Right lung (tissue), 10 donors: ENCODE data around the gene STK33. TPM values are rescaled to one million over a fixed set of nuclear protein-coding genes. Genes with fewer than 3 reads are reported as not detected.

Source experiments
- DNase-seq, 2 donors: peaks; one replicate each; pipeline ENCODE4 v3.0.0-alpha.2; 2013
- long read RNA-seq, 8 donors: transcript quantifications; one replicate each; lab custom pipeline, GENCODE V29; 2026
- polyA plus RNA-seq, 5 donors: library from polyadenylated mRNA; unstranded; fragments of 120-200 nt; gene quantifications; one replicate each; pipeline versions ENCODE4 v1.2.1 to v1.2.3, GENCODE V29; 2013; ENCODE audit warnings: inconsistent platforms in 1 of 5, low replicate concordance in 1 of 5; ENCODE audit not compliant: insufficient read length in 5 of 5, insufficient read depth in 1 of 5

STK33 gene
- polyA plus RNA-seq, result 10 to 100 TPM; 21.6 to 29.2 (median 25.2) TPM
- long read RNA-seq, donor 1, full-length matches to known transcripts, result 4 of 12 reads
- long read RNA-seq, donor 1, partial matches to known transcripts, result 8 of 12 reads
- long read RNA-seq, donor 1, other reads (novel, unspliced or antisense), result 0 of 12 reads
- long read RNA-seq, donor 2, result 0 reads
- long read RNA-seq, donor 3, full-length matches to known transcripts, result 2 of 9 reads
- long read RNA-seq, donor 3, partial matches to known transcripts, result 7 of 9 reads
- long read RNA-seq, donor 3, other reads (novel, unspliced or antisense), result 0 of 9 reads
- long read RNA-seq, donor 4, partial matches to known transcripts, result 0 of 1 reads
- long read RNA-seq, donor 4, other reads (novel, unspliced or antisense), result 0 of 1 reads
- long read RNA-seq, donor 5, result 0 reads
- long read RNA-seq, donor 6, full-length matches to known transcripts, result 5 of 5 reads
- long read RNA-seq, donor 6, partial matches to known transcripts, result 0 of 5 reads
- long read RNA-seq, donor 6, other reads (novel, unspliced or antisense), result 0 of 5 reads
- long read RNA-seq, donor 7, full-length matches to known transcripts, result 1 of 1 reads
- long read RNA-seq, donor 7, partial matches to known transcripts, result 0 of 1 reads
- long read RNA-seq, donor 7, other reads (novel, unspliced or antisense), result 0 of 1 reads
- long read RNA-seq, donor 8, result 0 reads

DNA sequence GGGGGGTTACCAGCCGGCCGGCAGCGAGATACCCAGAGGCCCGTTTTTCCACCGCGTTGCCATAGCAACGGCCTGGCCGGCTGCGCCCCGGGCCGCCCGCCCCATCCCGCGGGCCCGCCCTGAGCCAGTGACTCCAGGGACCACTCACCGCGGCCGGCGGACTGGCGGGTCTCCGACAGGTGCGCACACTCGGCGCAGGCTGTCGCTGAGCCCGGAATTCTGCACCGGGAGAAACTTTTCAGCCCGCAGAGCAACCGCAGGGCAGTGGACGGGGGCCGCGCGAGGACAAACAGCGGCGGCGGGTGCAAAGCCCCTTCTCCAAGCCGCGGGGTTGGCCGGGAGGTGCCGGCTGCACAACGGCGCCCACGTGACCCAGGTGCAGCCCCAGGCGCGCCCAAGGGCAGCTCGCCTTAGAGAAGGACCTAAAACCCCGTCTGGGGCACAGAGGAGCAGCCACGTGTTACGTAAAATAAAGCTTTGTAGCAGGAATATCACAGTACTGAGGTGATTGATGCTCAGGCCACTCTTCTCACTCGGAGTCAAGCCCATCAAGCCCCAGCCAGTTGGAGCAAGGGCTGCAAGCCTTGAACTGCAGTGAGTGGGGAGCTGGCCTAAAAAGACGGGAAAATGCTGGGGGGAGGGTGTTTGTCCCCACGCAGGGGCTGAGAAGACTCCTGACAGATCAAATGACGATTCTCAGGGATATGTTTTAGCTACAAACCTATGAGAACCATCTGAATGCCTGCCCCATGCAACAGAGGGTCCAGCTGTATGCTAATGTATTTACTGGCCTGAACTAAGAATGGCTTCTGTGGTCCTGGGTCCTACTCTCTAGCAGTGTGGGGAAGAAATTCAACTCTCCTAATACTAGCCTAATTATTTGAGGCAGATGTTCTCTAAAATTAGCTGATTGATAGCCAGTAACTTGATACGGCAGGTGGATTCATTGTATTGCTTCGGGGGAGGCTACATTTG is at the start of gene STK33:
STK33 (minus strand) TSS at position 294 of the 975 bp plus-strand sequence. CDS start 119,323 bp downstream, outside the sequence.
- peak; percentile 23 to 34 for DNase-seq

DNA sequence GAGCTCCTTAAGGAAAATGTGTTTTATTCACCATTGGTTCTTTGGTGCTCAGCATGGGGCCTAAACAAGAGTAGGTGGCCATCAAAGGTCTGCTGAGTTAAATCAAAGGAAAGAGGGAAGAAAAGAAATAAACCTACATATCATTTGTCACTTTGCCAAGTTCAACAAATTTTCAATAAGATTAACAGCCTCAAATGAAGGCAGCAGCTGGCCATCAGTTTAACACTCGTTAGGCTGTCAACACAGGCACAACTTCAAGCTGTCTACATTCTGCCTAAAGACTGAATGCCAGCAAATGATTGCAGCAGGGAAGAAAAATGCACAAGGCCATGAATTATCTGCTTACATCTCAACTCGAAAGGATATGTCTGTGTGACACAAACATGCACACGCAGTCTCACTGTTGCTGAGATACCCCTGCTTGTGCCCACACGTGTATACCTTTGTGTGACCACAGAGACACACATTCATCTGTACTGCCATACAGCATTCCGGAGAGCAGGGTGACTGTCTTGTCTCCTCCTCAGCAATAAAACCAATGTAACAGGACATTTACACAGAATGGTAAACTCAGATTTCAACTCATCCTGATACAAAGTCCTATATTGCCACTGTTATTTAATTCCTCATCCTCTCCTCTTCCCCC is 48.3 kb upstream of the STK33 start:
- DNase-seq, result peak; percentile 38 to 55

DNA sequence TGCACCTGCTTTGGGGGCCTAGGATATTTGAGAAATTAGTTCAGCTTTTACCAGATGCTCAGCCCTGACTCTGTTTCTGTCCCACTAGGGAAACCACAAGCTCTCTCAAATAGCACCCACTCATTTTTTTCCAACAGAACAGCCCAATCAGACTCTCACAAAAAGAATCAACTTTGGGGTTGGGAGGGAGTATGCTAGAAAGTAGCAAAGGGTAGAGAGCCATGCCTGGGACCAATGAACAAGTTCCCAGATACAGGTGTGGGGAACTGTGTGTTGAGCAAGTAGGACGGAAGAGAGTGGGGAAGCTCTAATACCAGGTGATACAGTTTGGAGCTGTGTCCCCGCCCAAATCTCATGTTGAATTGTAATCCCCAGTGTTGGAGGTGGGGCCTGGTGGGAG is 47.3 kb upstream of the STK33 start:
- no peak for DNase-seq

DNA sequence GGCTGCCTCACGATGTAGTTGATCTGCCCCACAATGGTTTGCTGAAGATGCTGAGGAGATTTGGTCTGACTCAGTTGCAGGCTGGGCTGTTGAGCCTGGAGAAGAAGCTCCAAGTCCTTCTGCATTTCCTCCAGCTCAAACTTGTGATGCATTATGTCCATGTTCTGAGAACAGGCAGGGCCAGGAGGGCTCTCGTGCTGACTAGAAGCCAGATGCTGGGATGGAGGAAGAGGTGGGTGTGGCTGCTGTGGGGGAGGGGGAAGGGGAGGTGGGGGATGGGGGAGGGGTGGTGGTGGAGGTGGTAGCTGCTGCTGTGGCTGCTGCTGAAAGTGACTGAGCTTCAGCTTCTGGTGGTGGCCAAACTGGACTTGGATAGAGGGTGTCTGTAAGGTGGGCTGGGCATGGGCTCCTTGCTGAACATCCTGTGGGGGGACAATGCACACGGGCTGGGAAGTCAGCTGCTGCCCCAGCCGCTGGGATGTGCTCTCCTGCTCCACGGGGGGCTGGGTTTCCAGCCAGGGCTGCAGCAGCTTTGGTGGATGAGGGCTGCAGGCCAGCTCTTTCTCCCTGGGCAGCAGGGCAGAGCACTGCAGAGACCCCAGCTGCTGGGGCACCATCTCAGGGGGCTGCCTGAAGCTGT is 46.4 kb upstream of the STK33 start:
- DNase-seq, result no peak

DNA sequence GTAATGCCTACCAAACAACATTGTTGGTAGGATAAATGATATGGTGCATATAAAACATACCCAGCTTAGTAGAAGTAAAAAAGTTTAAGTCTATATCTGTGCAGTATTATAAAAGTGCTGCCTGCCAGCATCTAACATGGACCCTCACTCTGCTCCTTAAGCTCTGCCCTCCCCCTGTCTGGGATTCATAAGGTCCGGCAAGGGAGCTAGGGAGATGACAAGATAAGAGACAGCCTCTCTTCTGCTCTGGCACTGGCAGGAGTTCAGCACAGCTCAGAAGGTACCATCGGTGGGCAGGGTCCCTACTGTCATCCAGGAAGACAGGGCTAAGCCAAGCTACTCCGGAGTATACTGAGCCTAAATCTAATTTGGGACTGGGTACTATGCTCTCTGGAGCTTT is 45.6 kb upstream of the STK33 start:
- DNase-seq, result no peak

DNA sequence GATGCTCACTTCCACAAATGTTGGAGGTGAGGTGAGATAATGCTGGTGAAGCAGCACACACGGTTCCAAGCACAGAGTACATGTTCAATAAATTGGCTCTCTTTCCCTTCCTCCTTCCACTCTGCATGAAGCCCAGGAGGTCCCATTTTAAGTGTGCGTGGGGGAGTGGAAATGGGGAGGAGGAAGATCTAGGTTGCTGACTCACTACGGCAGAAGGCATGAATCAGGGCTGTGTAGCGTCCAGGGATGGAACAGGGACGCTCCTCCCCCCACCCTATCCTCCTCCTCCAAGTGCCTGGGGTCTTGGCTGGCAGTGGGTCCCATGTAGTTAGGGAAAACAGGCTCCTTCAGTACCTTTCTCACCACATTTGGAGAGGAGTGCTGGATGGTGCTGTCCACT is 44.3 kb upstream of the STK33 start:
- DNase-seq, result no peak

DNA sequence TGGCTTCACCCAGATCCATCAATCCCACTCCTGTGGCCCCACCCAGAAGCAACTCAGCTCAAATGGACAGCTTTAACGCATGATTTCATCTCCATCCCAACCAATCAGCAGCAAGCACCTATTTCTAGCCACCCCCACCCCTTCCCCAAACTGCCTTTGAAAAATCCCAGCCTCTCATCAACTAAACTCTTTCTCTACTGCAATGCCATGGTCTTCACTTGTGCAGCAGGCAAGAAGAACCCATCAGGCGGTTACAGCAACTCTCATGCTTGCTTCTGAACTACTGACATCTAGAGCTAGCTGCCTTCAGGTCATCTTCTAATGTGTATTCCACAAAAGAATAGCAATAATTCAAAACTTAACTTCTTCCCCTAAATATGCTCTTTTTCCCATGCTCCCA is 42.1 kb upstream of the STK33 start:
- DNase-seq, result no peak

DNA sequence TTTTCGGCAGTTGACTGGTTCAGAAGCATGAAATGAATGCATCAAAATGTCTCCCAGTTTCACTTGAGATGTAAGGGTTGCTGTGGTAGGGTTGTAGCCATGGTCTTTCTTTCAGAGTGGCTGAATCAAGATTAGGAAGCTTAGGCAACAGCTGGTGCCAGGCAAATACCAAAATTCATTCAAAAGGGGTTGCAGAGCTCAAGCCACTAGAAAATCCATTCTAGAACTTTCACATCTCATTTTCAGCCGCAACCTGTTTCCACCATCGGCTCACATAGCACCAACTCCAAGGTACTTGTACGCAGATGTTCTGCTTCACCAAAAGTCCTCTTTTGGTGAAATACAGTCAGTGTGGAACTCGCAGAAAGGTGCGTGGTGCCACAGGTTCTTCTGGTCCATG is 40.5 kb upstream of the STK33 start:
- no peak for DNase-seq

DNA sequence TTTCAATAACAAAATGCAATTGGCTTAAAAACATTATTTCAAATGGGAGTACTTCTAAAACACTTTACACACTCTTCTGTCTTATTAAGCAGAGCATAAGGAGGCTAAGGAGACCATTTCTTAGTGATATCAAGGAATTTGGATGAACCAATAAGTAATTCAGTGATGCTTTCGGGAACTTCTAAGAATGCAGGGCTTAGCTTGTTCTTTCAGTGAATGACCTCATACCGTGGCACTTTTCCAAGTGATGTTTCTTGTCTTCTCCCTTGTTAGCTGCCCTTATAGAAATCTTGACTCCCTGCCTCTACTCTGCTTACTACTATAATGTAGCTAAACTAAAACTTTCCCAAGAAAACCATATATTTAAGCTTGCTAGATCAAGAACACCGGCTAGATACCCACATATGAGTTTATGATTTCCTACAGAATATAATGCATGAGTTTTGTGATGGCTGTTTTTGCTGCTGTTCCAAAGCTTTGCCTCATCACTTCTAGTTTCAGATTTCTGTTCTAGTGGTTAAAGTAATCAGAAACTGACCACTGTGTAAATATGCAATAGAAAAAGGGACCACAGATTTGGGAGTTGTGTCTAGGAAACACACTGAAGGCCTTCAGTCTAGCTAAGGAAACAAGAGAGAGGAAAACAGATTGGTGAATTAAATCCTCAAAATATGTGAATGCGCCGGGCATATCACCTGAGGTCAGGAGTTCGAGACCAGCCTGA is 37.5 kb upstream of the STK33 start:
- DNase-seq, result peak in 1 of 2 donors; percentile 17

DNA sequence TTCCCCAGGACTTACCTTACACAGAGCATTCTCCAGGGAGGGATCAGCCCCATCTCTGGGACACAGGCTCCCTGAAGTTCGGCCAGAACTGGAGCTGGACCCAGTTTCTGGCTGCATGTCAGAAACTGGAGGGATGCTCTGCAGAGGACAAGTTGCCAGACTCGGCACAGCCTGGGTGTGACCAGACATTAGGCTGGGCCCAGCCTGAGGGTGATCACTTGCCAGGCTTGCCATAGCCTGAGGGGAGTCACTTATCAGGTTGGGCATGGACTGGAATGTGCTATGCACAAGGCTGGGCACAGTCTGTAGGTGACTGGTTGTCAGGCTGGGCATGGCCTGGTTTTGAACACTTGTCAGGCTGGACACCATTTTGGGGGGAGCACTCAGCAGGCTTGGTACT is 30.7 kb upstream of the STK33 start:
- DNase-seq, result no peak

DNA sequence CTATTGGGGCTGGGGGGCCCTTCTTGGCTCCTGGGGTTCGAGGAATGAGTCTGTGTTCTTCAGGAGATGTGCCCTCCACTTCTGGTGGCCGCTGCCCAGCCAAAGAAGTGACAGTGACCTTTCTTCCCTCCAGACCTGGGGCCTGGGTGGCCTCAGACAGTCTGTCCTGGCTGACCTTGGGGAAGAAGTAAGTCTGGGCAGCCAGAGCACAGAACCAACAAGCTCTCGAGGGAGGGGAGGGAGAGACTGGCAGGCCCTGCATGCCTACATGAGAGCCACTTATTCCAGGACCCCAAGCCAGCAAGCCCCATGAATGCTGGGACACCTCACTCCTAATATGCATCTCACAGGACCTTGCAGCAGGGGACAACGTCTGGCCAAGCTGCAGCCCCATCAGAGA is 27.1 kb upstream of the STK33 start:
- no peak for DNase-seq

DNA sequence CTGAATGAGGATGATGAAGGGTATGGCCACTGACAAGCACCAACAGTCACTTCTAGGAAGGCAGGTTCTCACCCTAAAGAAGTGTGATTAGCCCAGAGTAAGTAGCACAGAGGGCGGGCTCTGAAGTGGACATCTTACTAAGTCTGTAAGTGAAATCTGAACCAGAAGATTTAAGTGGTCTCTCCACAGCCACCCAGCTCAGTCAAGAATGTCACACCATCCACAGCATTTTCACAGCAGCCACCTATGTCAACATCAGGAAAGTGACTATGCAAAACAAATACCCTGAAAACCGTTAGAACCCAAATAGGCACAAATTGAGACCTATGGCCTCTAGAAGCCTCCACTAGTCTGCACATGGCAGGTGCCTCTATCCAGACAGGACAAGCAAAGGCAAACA is 23.0 kb upstream of the STK33 start:
- no peak for DNase-seq

DNA sequence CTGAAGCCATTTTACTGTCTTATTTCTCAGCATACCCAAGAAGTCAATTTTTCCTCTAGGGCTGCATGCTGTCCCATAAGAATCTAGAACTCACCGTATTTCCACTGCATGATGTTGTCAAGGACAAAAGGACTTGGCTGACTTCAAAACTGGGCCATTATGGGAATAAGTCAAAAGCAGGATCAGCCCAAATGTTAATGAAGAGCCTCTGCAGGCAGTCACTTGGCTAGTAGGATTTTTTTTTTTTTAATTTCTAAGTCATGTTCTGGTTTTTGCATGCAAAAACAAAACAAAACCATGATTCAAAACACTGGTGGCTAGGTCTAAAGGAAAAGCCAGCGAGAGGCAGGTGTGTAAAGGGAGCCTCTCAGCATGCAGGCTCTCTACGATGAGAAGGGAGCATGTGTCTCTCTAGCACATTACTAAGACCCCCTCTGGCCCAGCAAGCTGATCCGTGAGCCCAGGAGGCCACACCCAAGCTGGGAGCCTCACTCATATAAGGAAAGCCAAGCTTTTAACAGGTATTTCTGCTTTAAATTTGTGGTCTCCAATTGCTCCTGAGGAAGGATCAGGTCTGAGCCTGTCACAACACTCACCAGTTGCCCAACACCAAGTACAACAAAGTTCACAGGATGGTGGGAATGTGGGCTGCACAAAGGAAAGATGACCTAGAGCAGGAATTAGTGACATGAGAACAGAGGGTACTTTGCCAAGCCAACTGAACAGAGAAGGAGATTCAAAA is 21.4 kb upstream of the STK33 start:
- no peak for DNase-seq

DNA sequence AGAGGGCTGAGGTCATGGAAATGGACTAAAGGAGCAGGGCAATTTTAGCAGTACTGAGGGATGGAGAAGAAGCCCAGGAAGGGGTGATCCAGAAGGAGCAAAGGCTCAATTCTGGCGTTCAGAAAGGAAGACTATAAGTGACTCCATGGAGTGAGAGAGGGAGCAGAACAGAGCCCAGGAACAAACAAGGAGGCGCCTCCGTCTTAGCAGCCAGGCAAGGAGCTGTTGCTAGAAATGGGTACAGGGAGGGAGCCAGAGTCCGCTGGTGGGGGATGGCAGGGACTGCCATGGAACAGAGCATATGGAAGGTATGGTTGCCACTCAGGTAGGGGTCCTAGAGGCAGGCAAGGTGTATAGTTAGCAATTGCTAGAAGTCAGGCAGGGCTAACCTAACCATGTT is 20.5 kb upstream of the STK33 start:
- DNase-seq, result no peak

DNA sequence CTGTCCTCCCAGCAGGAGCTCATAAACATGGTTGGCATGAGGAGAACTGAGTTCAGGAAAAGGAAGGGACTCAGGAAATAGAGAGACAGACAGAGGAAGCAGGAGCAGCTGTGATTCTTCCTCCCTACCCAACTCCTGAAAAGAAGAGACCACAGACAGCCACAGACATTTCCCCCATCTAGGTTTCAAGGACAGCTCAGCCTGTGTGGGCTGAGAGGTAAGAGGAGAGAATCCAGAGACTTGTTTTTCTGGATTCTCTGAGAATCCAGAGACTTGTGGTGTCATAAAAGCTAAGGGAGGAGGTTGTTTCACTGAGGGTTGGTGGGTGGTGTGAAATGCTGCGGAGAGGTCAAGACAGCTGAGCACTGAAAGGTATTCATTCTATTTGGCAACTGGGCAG is 19.0 kb upstream of the STK33 start:
- no peak for DNase-seq

DNA sequence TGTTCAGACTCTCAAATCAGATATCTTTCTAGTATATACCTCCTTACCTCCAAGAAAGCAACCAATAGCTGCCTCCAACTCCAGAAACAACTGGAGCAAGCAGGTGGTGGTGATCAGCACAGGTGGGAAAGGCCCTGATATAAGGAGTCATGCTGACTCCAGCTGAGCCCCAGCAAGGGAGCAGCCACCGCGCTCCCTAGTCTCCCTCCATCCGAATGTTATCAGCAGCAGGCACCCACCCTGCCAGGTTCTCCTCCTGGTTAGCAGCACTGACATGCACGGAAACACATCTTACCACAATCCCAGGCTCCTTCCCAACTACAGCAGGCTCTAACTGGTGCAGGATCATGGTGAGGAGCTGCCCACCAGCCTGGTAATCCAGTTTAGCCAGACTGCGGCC is 18.5 kb upstream of the STK33 start:
- DNase-seq, result no peak

DNA sequence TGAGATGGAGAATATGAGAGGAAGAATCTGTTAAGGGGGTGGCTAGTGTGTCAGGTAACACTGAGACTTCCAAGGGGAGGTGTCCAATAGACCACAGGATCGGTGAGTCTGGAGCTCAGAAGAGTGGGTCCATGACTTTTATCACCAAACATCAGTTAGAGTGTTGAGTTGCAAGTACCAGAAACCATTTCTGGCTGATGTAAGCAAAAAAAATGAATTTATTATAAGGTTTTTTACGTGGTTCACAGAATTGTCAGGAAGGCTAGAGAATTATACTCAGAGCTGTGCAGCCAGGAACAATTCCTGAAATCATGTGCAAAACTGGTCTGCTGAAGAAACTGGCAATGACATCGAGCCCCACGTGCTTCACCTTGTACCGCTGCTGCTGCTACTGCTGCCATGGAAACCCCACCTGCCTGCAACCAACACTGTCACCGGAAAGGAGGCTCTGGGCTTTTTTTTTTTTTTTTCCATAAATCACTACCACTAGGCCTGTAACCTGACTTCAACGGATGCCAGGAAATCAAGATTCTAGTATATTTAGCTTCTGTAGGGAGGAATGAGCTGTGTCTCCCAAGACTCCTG is 16.6 kb upstream of the STK33 start:
- no peak for DNase-seq

DNA sequence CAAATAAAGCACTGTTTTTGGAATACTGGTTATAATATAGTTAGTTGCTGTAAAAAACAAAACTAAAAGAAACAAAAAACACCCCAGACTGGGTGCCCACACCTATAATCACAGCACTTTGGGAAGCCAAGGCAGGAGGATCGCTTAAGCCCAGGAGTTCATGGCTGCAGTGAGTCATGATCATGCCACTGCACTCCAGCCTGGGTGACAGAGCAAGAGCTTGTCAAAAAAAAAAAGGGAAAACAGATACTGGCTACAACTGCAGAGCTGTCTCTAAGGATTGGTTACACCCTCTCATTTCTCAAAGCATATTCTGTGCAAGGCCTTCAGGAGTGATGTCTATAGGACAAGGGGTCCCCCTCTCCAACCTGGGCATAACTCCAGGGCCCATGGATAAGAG is 14.6 kb upstream of the STK33 start:
- no peak for DNase-seq

DNA sequence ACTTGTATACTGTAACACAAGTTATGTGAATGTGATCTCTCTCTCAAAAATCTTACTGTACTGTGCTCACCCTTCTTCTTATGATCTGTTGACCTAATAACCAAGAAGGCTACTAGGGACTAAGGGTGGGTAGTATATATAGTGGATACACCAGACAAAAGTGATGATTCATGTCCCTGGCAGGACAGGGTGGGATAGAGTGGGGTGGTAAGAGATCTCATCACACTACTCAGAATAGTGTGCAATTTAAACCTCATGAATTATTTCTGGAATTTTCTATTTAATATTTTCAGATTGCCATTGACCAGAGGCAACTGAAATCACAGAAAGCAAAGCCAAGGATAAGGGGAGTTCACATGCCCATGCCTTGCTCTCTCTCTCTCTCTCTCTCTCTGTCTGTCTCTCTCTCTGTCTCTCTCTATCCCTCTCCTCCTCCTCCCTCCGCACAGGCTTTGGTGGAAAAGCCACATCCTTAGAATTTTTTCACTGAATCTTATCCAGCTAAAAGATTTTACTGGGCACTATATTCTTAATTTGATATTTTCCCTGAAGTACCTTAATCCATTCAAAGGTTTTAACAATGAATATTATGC is 12.0 kb upstream of the STK33 start:
- no peak for DNase-seq
